GM19372 (cell line): Measurements from ENCODE around the gene LY9.

Source experiments
- ATAC-seq: cut with Tn5 transposase; IDR thresholded peaks from one replicate; pipeline ENCODE4 v1.9.1; 2021; ENCODE audit warnings: mild to moderate bottlenecking, low read depth, moderate library complexity; ENCODE audit not compliant: unreplicated experiment

Gene LY9

GRCh38 chr1:160834945-160835565 is 39.1 kb downstream of the LY9 start:
- no peak for ATAC-seq

GRCh38 chr1:160835751-160836150 is 39.8 kb downstream of the LY9 start:
- ATAC-seq = no peak

- ATAC-seq = no peak
These were observed 40.6 kb downstream of the LY9 start for GRCh38 chr1:160836561-160836960.

GRCh38 chr1:160836981-160837557 is 41.1 kb downstream of the LY9 start:
- no peak for ATAC-seq

- peak; percentile 63 for ATAC-seq
These were observed 41.7 kb downstream of the LY9 start for GRCh38 chr1:160837558-160838205.

GRCh38 chr1:160838888-160839287 is 42.9 kb downstream of the LY9 start:
- ATAC-seq = no peak

GRCh38 chr1:160839746-160840145 is 43.8 kb downstream of the LY9 start:
- ATAC-seq = no peak

GRCh38 chr1:160841079-160841478 is 45.1 kb downstream of the LY9 start:
- ATAC-seq = no peak

GRCh38 chr1:160844447-160845232 is 48.7 kb downstream of the LY9 start:
- ATAC-seq = no peak

- ATAC-seq = no peak
These were observed 50.3 kb downstream of the LY9 start for GRCh38 chr1:160846281-160846680.

GRCh38 chr1:160850541-160850940 is 54.6 kb downstream of the LY9 start:
- ATAC-seq = no peak

- no peak for ATAC-seq
These were observed 55.0 kb downstream of the LY9 start for GRCh38 chr1:160850993-160851392.

GRCh38 chr1:160853014-160853413 is 57.0 kb downstream of the LY9 start:
- ATAC-seq = no peak

GRCh38 chr1:160853754-160854153 is 57.8 kb downstream of the LY9 start:
- no peak for ATAC-seq

- no peak for ATAC-seq
These were observed 59.4 kb downstream of the LY9 start for GRCh38 chr1:160855181-160855981.

- no peak for ATAC-seq
These were observed 62.1 kb downstream of the LY9 start for GRCh38 chr1:160858097-160858496.

- ATAC-seq = no peak
These were observed 62.5 kb downstream of the LY9 start for GRCh38 chr1:160858507-160858906.

GRCh38 chr1:160859166-160859565 is 63.2 kb downstream of the LY9 start:
- ATAC-seq = no peak

- no peak for ATAC-seq
These were observed 65.0 kb downstream of the LY9 start for GRCh38 chr1:160860840-160861505.
